ENCODE data around the gene FYB1.

Gene FYB1

DNA sequence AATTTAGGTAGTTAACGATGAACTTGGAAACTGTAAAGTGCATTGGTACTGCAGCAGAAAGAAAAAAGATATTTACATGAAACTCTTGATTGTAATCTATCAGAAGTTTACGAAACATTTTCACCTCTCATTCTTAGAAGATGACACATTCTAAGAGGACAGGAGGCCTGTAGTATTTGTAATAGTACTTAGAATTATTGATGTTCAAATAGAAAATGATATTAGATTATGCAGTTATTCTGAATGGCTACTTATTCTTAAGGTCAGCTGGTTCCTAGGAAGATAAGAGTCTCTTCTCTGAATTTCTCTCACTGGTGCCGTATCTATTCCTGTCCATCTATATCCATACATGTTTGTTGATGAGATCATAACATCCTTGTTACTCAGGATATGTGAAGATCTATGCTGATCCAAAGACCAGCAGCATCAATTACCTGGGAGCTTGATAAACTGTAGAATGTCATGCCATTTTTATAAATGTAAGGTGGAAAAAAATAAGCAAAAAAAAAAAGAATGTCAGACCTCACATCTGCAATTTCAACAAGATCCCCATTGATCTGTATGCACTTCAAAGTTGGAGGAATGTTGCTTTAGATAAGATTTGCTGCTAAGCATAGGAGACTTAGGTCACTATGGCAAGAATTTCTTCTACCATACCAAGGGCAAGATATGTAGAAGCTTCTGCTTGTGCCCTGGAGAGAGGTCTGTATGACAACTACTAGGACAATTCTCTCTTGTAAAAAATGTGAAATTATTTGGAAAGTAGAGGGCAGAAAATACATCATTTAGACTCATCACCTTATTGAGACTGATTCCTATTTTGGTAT is 102.8 kb downstream of the FYB1 start:
- TF ChIP-seq, protein P1, sequence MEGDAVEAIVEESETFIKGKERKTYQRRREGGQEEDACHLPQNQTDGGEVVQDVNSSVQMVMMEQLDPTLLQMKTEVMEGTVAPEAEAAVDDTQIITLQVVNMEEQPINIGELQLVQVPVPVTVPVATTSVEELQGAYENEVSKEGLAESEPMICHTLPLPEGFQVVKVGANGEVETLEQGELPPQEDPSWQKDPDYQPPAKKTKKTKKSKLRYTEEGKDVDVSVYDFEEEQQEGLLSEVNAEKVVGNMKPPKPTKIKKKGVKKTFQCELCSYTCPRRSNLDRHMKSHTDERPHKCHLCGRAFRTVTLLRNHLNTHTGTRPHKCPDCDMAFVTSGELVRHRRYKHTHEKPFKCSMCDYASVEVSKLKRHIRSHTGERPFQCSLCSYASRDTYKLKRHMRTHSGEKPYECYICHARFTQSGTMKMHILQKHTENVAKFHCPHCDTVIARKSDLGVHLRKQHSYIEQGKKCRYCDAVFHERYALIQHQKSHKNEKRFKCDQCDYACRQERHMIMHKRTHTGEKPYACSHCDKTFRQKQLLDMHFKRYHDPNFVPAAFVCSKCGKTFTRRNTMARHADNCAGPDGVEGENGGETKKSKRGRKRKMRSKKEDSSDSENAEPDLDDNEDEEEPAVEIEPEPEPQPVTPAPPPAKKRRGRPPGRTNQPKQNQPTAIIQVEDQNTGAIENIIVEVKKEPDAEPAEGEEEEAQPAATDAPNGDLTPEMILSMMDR (IDR thresholded peaks at IDR 0.05; ENCODE audit: insufficient read depth, low read depth, low read length, missing control alignments): no peak
- no peak for DNase-seq (ENCODE audit: low read depth)
- H3K4me3 ChIP-seq (ENCODE audit: low read depth, low read length): no peak overlapping the region

DNA sequence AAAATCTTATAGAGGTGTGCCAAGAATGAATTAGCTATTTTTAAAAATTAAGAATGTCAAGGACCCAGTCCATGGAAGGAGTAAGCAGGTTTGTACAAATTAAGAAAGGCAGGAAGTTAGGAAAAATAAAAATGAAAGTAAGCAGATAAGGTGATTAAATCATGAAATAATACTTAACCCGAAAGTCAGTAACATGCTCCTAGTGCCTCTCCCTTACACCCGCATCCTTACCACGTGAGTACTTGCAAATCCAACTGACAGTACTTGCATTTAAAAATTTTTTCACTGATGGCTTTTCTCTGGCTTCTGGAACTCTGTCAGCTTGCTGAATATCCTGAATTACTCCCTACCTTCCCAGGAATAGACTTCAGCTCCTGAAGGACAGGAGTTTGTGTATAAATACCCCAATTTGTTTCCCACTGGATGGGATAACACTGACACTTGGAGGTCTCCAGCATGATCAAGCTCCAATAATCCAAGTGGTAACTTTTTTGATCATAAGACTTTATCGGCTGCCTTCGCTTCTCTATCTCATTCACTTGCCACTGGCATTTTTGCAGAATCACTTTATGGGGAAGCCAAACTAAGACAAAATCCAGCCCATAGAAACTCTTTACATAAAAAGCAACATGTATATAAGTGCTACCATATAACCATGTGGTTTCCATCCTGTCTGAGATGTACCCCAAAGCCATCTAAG is 103.6 kb downstream of the FYB1 start:
- TF ChIP-seq, protein P1 (IDR thresholded peaks at IDR 0.05; ENCODE audit: insufficient read depth, low read depth, low read length, missing control alignments): no peak
- H3K4me3 ChIP-seq (ENCODE audit: low read depth, low read length): no peak overlapping the region
- DNase-seq (ENCODE audit: low read depth): no peak

DNA sequence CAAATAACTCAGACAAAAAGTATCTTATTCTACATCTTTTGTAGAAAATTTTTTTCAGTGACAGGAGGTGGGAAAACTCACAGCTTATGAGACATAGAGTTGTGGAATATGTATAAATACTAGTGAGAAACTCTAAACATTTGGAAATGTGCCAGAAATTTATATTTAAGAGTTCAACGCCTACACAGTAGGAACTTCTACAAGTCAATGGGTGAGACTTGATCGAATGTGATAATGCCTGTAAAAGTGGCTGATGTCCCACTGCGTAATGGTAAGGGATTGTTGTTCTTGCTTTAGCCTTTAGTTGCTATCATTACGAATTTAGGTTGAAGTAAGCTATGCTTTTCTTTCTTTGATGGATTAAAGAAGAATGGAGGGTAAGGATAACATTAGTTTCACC is 105.2 kb downstream of the FYB1 start:
- DNase-seq (ENCODE audit: low read depth): no peak
- TF ChIP-seq, protein P1 (IDR thresholded peaks at IDR 0.05; ENCODE audit: insufficient read depth, low read depth, low read length, missing control alignments): no peak
- H3K4me3 ChIP-seq (ENCODE audit: low read depth, low read length): no peak overlapping the region

DNA sequence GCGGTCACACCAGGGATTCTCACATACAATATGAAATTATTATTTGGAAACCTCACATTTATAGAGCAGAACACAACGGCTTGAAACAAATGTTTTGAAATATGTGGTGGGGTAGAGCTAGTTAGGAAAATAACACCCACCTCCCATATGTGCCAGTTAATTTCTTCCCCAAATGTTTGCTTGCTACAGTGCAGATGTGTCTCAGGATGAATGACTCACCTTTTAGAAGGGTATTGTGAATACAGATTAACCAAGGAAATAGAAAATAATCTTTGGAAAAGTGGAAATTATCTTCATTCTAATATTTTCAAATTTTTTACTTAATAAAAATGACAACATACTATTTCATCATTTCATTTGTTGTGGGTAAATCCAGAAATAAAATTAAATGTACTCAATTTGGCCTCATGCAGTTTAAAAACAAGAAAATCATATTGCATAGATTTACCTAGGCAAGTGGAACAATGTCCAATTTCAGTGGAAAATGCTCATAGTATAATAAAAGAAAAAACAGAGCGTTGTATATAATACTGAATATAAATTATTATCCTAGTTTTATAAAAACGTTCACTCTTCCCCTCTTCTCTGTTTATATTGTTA is 105.9 kb downstream of the FYB1 start:
- H3K4me3 ChIP-seq (ENCODE audit: low read depth, low read length): no peak overlapping the region
- TF ChIP-seq, protein P1 (IDR thresholded peaks at IDR 0.05; ENCODE audit: insufficient read depth, low read depth, low read length, missing control alignments): no peak
- DNase-seq (ENCODE audit: low read depth): no peak

DNA sequence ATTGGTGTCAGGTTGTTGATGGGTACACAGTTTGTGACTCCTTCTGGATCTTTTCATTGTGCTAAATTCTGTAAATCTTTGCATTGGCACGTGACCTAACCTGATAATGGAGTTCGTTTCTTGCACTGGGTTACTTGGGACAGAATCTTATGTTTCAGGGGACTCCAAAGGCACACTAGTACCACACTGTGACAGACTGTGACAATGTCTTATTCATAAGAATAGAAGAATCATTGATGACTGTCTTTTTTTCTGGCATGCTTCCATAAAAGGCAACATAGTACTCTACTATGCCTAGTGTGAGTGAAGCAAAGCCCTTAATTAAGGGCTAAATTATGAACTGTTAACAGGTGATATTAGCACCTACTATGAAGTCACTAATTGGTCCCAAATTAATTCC is 109.8 kb downstream of the FYB1 start:
- TF ChIP-seq, protein P1 (IDR thresholded peaks at IDR 0.05; ENCODE audit: insufficient read depth, low read depth, low read length, missing control alignments): no peak
- no peak for DNase-seq (ENCODE audit: low read depth)
- no peak overlapping the region for H3K4me3 ChIP-seq (ENCODE audit: low read depth, low read length)

DNA sequence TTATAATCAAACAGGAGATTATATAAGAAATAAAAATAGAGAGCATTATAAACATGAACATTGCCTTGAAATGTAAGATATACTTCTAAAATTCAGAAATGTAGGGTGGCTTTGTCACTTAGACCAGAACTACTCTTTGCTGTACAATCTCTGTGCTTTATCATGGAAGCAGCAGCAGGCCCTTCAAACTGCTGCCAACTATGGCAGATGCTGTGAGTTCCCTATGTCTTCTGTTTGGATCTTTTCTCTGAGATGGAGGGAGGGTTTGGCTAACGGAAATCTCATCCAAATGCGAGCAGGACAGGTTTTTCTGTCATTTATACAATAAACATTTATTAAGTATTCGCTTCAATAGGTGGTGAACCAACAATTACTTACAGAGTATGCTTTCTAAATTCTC is 110.4 kb downstream of the FYB1 start:
- no peak overlapping the region for H3K4me3 ChIP-seq (ENCODE audit: low read depth, low read length)
- TF ChIP-seq, protein P1 (IDR thresholded peaks at IDR 0.05; ENCODE audit: insufficient read depth, low read depth, low read length, missing control alignments): no peak
- DNase-seq (ENCODE audit: low read depth): no peak

Measured in GM12865 (cell line).